ENCODE results near the gene SNTG2. TPM values are rescaled to one million over a fixed set of nuclear protein-coding genes. Genes with fewer than 3 reads are reported as not detected.

Gene SNTG2
- total RNA-seq, 1 donor = 0.09 TPM

- TF ChIP-seq CTCF (IDR thresholded peaks at IDR 0.05; ENCODE audit: insufficient read depth, low read length) = no peak
- no peak overlapping the region for H3K4me3 ChIP-seq (ENCODE audit: low read depth, low read length)
- no peak for DNase-seq (ENCODE audit: low read depth)
Observed at GRCh38 chr2:960061-960736, 9.6 kb downstream of the SNTG2 start.

- DNase-seq (ENCODE audit: low read depth) = no peak
- no peak for TF ChIP-seq CTCF (IDR thresholded peaks at IDR 0.05; ENCODE audit: insufficient read depth, low read length)
- H3K4me3 ChIP-seq (ENCODE audit: low read depth, low read length) = no peak overlapping the region
Observed at GRCh38 chr2:961786-962185, 11.1 kb downstream of the SNTG2 start.

GRCh38 chr2:963876-964275 is 13.2 kb downstream of the SNTG2 start:
- DNase-seq (ENCODE audit: low read depth) = no peak
- no peak for TF ChIP-seq CTCF (IDR thresholded peaks at IDR 0.05; ENCODE audit: insufficient read depth, low read length)
- no peak overlapping the region for H3K4me3 ChIP-seq (ENCODE audit: low read depth, low read length)

- TF ChIP-seq CTCF (IDR thresholded peaks at IDR 0.05; ENCODE audit: insufficient read depth, low read length) = no peak
- DNase-seq (ENCODE audit: low read depth) = no peak
- no peak overlapping the region for H3K4me3 ChIP-seq (ENCODE audit: low read depth, low read length)
Observed at GRCh38 chr2:964562-964961, 13.9 kb downstream of the SNTG2 start.

GRCh38 chr2:965640-966147 is 15.0 kb downstream of the SNTG2 start:
- TF ChIP-seq CTCF (IDR thresholded peaks at IDR 0.05; ENCODE audit: insufficient read depth, low read length) = no peak
- no peak for DNase-seq (ENCODE audit: low read depth)

GRCh38 chr2:973129-973528 is 22.5 kb downstream of the SNTG2 start:
- no peak for TF ChIP-seq CTCF (IDR thresholded peaks at IDR 0.05; ENCODE audit: insufficient read depth, low read length)
- H3K4me3 ChIP-seq (ENCODE audit: low read depth, low read length) = no peak overlapping the region
- no peak for DNase-seq (ENCODE audit: low read depth)

More at GRCh38 chr2:965640-966147, 15.0 kb downstream of the SNTG2 start:
- no peak overlapping the region for H3K4me3 ChIP-seq (ENCODE audit: low read depth, low read length)

- TF ChIP-seq CTCF (IDR thresholded peaks at IDR 0.05; ENCODE audit: insufficient read depth, low read length) = no peak
- DNase-seq (ENCODE audit: low read depth) = no peak
- no peak overlapping the region for H3K4me3 ChIP-seq (ENCODE audit: low read depth, low read length)
Observed at GRCh38 chr2:974054-974453, 23.4 kb downstream of the SNTG2 start.
